ENCODE data around the gene ALKBH7.

- TF ChIP-seq EZH2 (IDR thresholded peaks at IDR 0.05) (no peak), POLR2AphosphoS5 (IDR thresholded peaks at IDR 0.05; ENCODE audit: borderline replicate concordance, low read depth, low read length) (no peak), FOXP2 (optimal IDR thresholded peaks at IDR 0.05; ENCODE audit: control extremely low read depth, extremely low read length, insufficient read depth) (no peak)
Observed at GRCh38 chr19:6359568-6360341, 12.8 kb upstream of the ALKBH7 start.
